ENCODE results near the gene PLP1.

DNA sequence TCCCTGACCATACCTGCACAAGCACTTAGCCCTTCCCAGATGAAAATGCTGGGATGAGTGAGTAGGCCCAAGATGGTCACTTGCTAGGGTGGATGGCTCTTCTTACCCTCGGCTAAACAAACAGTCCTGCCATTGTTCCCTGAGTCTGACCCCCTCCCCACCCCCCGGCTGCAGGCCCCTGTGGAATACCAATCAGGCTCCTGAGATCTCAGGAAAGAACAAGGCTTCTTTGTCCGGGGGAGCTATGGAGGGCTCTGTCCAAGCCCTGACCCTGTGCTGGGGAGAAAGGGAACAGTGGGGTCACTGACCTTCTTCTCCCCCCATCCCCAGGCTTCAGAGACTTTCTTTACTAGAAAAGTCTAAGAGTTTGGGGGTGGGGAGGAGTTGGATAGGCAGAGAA lies 6.0 kb downstream of the PLP1 start:
- TF ChIP-seq EZH2 (IDR thresholded peaks at IDR 0.05; ENCODE audit: low read depth, unreplicated experiment) (no peak), POLR2AphosphoS5 (IDR thresholded peaks at IDR 0.05; ENCODE audit: low read depth) (no peak), REST (IDR thresholded peaks at IDR 0.05; ENCODE audit: unreplicated experiment) (no peak), ETS1 (IDR thresholded peaks at IDR 0.05) (no peak), EZH2phosphoT487 (IDR thresholded peaks at IDR 0.05; ENCODE audit: unreplicated experiment) (no peak), JUNB (IDR thresholded peaks at IDR 0.05; ENCODE audit: unreplicated experiment) (no peak)
- TF ChIP-seq, protein P1, sequence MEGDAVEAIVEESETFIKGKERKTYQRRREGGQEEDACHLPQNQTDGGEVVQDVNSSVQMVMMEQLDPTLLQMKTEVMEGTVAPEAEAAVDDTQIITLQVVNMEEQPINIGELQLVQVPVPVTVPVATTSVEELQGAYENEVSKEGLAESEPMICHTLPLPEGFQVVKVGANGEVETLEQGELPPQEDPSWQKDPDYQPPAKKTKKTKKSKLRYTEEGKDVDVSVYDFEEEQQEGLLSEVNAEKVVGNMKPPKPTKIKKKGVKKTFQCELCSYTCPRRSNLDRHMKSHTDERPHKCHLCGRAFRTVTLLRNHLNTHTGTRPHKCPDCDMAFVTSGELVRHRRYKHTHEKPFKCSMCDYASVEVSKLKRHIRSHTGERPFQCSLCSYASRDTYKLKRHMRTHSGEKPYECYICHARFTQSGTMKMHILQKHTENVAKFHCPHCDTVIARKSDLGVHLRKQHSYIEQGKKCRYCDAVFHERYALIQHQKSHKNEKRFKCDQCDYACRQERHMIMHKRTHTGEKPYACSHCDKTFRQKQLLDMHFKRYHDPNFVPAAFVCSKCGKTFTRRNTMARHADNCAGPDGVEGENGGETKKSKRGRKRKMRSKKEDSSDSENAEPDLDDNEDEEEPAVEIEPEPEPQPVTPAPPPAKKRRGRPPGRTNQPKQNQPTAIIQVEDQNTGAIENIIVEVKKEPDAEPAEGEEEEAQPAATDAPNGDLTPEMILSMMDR (conservative IDR thresholded peaks at IDR 0.05; ENCODE audit: low read depth in 2 of 2): no peak
